ENCODE measurements around the gene UBAC2. TPM values are rescaled to one million over a fixed set of nuclear protein-coding genes. Genes with fewer than 3 reads are reported as not detected.

UBAC2 gene
- total RNA-seq, 2 experiments from 2014 or later: 48.4 to 56.3 TPM

DNA sequence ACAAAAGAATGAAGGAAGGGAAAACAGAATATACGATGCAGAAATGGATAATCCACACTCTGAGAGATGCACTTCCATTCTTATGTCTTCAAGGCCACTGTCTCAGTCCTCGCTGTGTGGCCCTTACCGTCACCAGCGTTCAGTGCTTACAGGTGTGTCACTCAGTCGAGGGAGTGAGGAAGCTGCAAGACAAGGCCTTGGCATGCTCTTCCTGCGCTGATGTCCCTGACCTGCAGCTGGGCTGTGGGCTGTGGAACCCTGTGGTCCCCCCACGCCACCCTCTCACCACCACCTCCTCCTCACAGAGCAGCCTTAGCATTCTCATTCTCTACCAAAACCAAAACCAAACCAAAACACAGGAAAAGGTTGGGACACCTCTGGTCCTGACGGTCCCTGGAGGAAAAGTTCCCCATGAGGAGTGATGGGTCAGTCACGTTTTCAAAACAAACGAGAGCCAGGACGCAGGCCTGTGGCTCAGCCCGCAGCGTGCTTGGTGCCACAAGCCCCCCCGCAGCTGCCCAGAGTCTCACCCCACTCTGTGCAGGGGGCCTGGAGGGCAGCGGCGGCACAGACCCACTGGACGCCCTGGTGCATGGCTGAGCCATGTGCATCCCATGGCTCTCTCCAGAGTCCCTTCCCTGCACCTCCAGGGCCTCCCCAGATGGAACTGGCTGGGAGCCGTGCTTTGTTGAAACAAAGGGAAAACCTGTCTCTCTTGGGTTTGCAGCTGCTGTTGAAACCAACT, 154.8 kb downstream of the UBAC2 start:
- no peak for DNase-seq
- peaks cover 68% of the 10 kb centered on the region for H3K36me3 Mint-ChIP-seq (ENCODE audit: low read depth)
- POLR2A ChIA-PET: interaction anchor here (0.6 to 3.6 kb wide), 5 partner anchors 34 to 67 kb away, joined by 3 to 19 read pairs (median 9); no protein-coding TSS in a partner anchor
- H3K27me3 Mint-ChIP-seq: no peaks in the 10 kb centered on the region
- CTCF ChIA-PET: interaction anchor here (1.2 to 4.6 kb wide), 7 partner anchors 18 to 85 kb away, joined by 4 to 40 read pairs (median 9); no protein-coding TSS in a partner anchor
- H3K4me1 Mint-ChIP-seq: peaks cover 97% of the 10 kb centered on the region
- peak overlapping the region; percentile 92 for H3K27ac Mint-ChIP-seq
- intact Hi-C loops (cut with DNase I, micrococcal nuclease): loop anchor here (1.0 to 10.0 kb wide), 10 partner anchors 25 to 1039 kb away; partner anchors contain the start of genes STK24 (in 1 of the 2) and UBAC2 (in 1 of the 2)
- no peaks in the 10 kb centered on the region for H3K9me3 Mint-ChIP-seq (ENCODE audit: low read depth)
- H3K4me3 Mint-ChIP-seq: peak overlapping the region; percentile 61
- no peak for ATAC-seq

DNA sequence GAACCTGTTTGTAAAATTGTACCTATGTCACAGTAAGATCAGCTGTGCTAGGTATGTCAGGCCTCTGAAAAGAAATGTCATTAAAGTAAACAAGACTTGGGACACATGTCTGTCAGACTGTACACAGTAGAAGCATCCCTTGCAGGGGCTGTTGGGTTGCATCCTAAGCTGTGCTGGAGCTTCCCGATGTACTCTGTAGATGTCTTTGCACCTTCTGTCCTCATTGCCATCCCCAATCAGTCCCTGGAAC, 155.3 kb downstream of the UBAC2 start:
- ATAC-seq: no peak
- ChIA-PET CTCF (interaction anchor here (1.2 to 2.6 kb wide), 5 partner anchors 15 to 86 kb away, joined by 4 to 17 read pairs (median 6); no protein-coding TSS in a partner anchor), POLR2A (interaction anchor here (0.6 to 3.6 kb wide), 6 partner anchors 34 to 78 kb away, joined by 3 to 19 read pairs (median 6); no protein-coding TSS in a partner anchor)
- Mint-ChIP-seq H3K9me3 (ENCODE audit: low read depth) (no peaks in the 10 kb centered on the region), H3K27ac (peak overlapping the region; percentile 92), H3K4me3 (peak overlapping the region; percentile 42), H3K27me3 (no peaks in the 10 kb centered on the region), H3K4me1 (peaks cover 97% of the 10 kb centered on the region), H3K36me3 (ENCODE audit: low read depth) (peaks cover 69% of the 10 kb centered on the region)
- intact Hi-C loops (cut with DNase I, micrococcal nuclease): loop anchor here (1.0 to 10.0 kb wide), 10 partner anchors 25 to 1039 kb away; partner anchors contain the start of genes STK24 (in 1 of the 2) and UBAC2 (in 1 of the 2)
- DNase-seq: no peak

DNA sequence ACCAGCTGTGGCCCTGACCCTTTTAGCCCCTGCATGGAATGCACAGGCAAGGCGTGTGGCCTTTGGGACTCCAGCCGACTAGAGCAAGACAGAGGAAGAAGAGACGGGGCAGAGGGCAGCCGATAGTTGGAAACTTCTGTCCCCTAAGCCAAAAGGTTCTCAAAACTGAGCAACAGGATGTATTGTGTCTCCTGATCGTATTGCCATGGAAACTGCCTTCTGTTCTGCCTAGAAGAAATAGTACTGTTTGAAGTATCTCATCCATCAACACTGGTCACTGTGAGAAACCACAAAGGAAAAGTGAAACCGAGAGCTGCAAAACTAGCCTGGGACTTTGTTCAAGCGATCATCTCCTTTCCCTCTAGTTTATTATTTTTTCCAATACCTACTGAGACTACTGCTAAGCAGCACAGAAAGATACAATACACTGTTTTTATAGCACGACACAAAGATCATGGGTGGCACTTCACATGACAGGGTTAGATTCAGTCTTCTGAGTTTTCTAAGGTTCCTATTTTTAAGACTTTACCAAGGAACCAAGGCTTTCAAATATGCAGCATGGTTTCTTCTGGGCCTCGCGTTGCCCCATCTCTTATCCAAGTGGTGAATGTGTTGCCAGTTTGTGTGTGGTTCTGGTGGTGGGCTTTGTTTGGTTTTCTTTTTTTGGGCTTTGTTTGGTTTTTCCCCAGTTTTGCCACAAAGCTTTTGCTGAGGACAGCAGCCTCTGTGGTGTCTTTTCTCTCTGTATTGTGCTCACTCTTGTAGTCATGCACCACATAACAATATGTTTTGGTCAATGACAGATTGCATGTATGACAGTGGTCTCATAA, 155.8 kb downstream of the UBAC2 start:
- Mint-ChIP-seq H3K36me3 (ENCODE audit: low read depth) (peaks cover 69% of the 10 kb centered on the region), H3K27ac (peak overlapping the region; percentile 92), H3K27me3 (no peaks in the 10 kb centered on the region), H3K9me3 (ENCODE audit: low read depth) (no peaks in the 10 kb centered on the region), H3K4me1 (peaks cover 99% of the 10 kb centered on the region), H3K4me3 (peak overlapping the region; percentile 42)
- ChIA-PET CTCF (interaction anchor here (0.9 to 2.6 kb wide), 13 partner anchors 15 to 87 kb away, joined by 3 to 17 read pairs (median 3); no protein-coding TSS in a partner anchor), POLR2A (interaction anchor here (0.6 to 3.6 kb wide), 13 partner anchors 25 to 138 kb away, joined by 3 to 19 read pairs (median 4); partner anchors contain the start of gene GPR183)
- DNase-seq: peak; percentile 48
- ATAC-seq: peak; percentile 25
- intact Hi-C loops (cut with DNase I, micrococcal nuclease): loop anchor here (1.0 to 10.0 kb wide), 22 partner anchors 10 to 1038 kb away; partner anchors contain the start of genes GPR183 (in 2 of the 2), STK24 (in 1 of the 2) and UBAC2 (in 1 of the 2)

DNA sequence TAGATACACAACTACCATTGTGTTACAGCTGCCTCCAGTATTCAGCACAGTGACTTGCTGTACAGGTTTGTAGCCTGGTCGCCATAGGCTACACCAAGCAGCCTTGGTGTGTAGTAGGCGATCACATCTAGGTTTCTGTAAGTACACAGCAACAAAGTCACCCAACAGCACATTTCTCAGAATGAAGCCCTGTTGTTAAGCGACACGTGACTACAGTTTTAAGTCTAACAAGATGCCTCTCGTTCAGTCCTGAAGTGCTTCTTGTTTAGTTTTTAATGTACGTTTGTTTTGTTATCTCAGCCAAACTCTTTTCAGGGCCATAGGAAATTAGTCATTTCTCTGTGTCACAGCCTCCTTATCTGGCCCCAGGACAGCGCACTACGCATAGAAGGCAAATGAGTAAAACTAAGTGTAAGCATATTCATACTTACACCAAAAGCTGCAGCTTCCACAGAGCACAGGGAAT, 156.5 kb downstream of the UBAC2 start:
- Mint-ChIP-seq H3K4me3 (peak overlapping the region; percentile 54), H3K4me1 (peaks cover 97% of the 10 kb centered on the region), H3K27me3 (no peaks in the 10 kb centered on the region), H3K27ac (peak overlapping the region; percentile 92), H3K36me3 (ENCODE audit: low read depth) (peaks cover 67% of the 10 kb centered on the region), H3K9me3 (ENCODE audit: low read depth) (no peaks in the 10 kb centered on the region)
- peak; percentile 82 for DNase-seq
- intact Hi-C loops (cut with DNase I, micrococcal nuclease): loop anchor here (1.0 to 10.0 kb wide), 21 partner anchors 9 to 1038 kb away; partner anchors contain the start of genes GPR183 (in 2 of the 2), STK24 (in 1 of the 2) and UBAC2 (in 1 of the 2)
- ChIA-PET CTCF (interaction anchor here (0.5 to 2.6 kb wide), 15 partner anchors 14 to 87 kb away, joined by 3 to 17 read pairs (median 3); partner anchors contain the start of gene GPR183), POLR2A (interaction anchor here (0.6 to 3.6 kb wide), 15 partner anchors 24 to 138 kb away, joined by 3 to 19 read pairs (median 5); partner anchors contain the start of gene GPR183)
- peak; percentile 70 for ATAC-seq

DNA sequence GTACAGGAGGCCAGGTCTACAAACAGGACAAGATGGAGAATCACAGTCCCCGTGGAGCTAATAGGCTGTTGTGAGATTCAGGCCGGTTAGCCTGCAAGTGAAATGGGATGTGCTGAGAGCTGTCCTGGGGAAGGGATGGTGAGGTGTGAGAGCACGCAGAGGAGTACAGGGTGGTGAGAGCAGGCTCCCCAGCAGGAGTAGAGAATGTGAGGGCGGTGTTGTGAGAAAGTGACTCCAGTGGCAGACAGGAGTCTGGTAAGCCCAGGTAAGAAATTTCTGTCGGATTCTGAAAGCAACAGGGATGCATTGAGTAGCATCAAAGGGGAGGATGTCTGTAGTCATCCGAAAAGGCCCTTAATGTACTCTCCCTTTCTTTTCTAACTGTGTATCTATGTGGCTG, 157.3 kb downstream of the UBAC2 start:
- Mint-ChIP-seq H3K4me3 (peak overlapping the region; percentile 54), H3K4me1 (peaks cover 97% of the 10 kb centered on the region), H3K9me3 (ENCODE audit: low read depth) (no peaks in the 10 kb centered on the region), H3K27me3 (no peaks in the 10 kb centered on the region), H3K36me3 (ENCODE audit: low read depth) (peaks cover 66% of the 10 kb centered on the region), H3K27ac (peak overlapping the region; percentile 92)
- ChIA-PET POLR2A (interaction anchor here (0.6 to 3.6 kb wide), 11 partner anchors 23 to 139 kb away, joined by 3 to 19 read pairs (median 5); partner anchors contain the start of gene GPR183), CTCF (interaction anchor here (0.5 to 2.6 kb wide), 12 partner anchors 13 to 88 kb away, joined by 3 to 17 read pairs (median 4); partner anchors contain the start of gene GPR183)
- DNase-seq: peak; percentile 56
- intact Hi-C loops (cut with DNase I, micrococcal nuclease): loop anchor here (1.0 to 10.0 kb wide), 22 partner anchors 8 to 1037 kb away; partner anchors contain the start of genes GPR183 (in 2 of the 2), STK24 (in 1 of the 2) and UBAC2 (in 1 of the 2)
- peak; percentile 19 for ATAC-seq

DNA sequence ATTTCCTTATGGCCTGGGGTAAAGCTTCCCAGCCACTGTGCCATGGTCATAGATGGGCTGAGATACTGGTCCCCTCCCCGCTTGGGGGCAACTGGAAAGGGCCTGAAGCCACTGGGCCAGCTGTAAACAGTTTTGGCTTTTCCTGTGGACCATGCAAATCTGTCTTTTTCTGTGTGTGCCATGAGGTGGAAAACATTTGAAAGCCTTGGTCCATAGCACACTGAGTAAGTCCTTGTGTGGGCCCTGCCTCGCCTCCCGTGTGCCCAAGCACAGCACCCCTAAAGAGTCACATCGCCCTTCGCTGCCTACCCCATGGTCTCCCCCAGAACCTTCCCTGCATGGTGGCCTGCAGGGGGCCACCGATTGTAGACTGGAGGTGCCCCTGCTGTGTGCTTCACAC, 158.9 kb downstream of the UBAC2 start:
- peak overlapping the region; percentile 75 for H3K27ac Mint-ChIP-seq
- CTCF ChIA-PET: interaction anchor here (0.9 to 2.9 kb wide), 8 partner anchors 12 to 77 kb away, joined by 3 to 16 read pairs (median 4); no protein-coding TSS in a partner anchor
- peaks cover 71% of the 10 kb centered on the region for H3K36me3 Mint-ChIP-seq (ENCODE audit: low read depth)
- no peak for DNase-seq
- H3K4me3 Mint-ChIP-seq: no peak overlapping the region
- H3K9me3 Mint-ChIP-seq (ENCODE audit: low read depth): no peaks in the 10 kb centered on the region
- POLR2A ChIA-PET: interaction anchor here (1.4 kb wide), 1 partner anchor 13 kb away, joined by 4 read pairs; no protein-coding TSS in a partner anchor
- intact Hi-C loops (cut with DNase I, micrococcal nuclease): loop anchor here (2.0 to 10.0 kb wide), 4 partner anchors 157 to 785 kb away; partner anchors contain the start of genes STK24 (in 1 of the 2) and UBAC2 (in 1 of the 2)
- H3K27me3 Mint-ChIP-seq: no peaks in the 10 kb centered on the region
- peaks cover 95% of the 10 kb centered on the region for H3K4me1 Mint-ChIP-seq
- ATAC-seq: no peak

DNA sequence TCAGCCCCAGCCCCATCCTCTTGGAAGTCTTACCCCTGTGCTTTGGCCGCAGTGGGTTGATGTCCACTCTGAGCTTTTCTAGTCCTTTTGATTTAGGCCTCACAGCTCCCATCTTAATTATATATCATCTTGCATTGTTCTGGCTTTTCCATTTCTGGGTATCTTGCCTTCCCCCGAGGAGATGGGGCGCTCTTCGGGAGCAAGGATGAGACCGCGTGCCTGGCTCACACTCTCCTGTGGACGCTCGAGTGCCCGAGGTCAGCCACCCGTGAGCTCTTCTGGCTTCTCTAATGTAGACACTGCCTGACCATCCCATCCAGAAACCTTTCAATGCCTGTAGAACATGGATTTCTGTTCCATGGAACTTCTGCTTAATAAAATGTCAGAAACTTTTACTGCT, 160.0 kb downstream of the UBAC2 start:
- POLR2A ChIA-PET: interaction anchor here (1.4 kb wide), 1 partner anchor 12 kb away, joined by 4 read pairs; no protein-coding TSS in a partner anchor
- no peak overlapping the region for H3K4me3 Mint-ChIP-seq

DNA sequence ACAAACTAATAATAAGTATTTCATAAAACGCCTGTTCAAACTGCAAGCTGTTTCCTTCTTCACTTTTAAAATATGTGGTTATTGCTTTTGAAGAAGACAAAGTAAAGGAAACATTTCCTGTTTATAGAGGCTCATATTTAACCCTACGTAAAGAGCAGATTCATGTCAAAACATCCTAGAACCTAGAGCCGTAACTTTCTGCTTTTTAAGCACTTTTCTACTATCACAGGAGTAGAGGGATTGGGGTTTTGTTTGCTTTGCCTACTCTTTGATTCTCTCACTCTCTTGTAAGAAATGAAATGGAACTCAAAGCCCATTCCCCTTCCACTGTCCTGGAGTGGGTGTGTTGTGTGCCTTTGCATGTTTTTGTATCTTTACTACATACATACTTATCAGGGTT, 160.5 kb downstream of the UBAC2 start:
- Mint-ChIP-seq H3K36me3 (ENCODE audit: low read depth) (peaks cover 63% of the 10 kb centered on the region), H3K27ac (peak overlapping the region; percentile 71), H3K4me3 (peak overlapping the region; percentile 26), H3K4me1 (peaks cover 94% of the 10 kb centered on the region), H3K9me3 (ENCODE audit: low read depth) (no peaks in the 10 kb centered on the region), H3K27me3 (no peaks in the 10 kb centered on the region)
- ChIA-PET POLR2A (interaction anchor here (1.4 kb wide), 1 partner anchor 11 kb away, joined by 4 read pairs; no protein-coding TSS in a partner anchor), CTCF (interaction anchor here (0.6 to 2.9 kb wide), 8 partner anchors 8 to 91 kb away, joined by 3 to 16 read pairs (median 4); no protein-coding TSS in a partner anchor)
- intact Hi-C loops (cut with DNase I, micrococcal nuclease): no loop called here
- no peak for ATAC-seq
- DNase-seq: no peak

More for the DNA sequence above, 160.0 kb downstream of the UBAC2 start:
- peak overlapping the region; percentile 24 for H3K27ac Mint-ChIP-seq
- no peak for DNase-seq
- H3K27me3 Mint-ChIP-seq: no peaks in the 10 kb centered on the region
- peaks cover 94% of the 10 kb centered on the region for H3K4me1 Mint-ChIP-seq
- ATAC-seq: no peak
- CTCF ChIA-PET: interaction anchor here (0.6 to 2.9 kb wide), 10 partner anchors 9 to 92 kb away, joined by 3 to 16 read pairs (median 3); no protein-coding TSS in a partner anchor
- intact Hi-C loops (cut with DNase I, micrococcal nuclease): no loop called here
- H3K9me3 Mint-ChIP-seq (ENCODE audit: low read depth): no peaks in the 10 kb centered on the region
- peaks cover 64% of the 10 kb centered on the region for H3K36me3 Mint-ChIP-seq (ENCODE audit: low read depth)

DNA sequence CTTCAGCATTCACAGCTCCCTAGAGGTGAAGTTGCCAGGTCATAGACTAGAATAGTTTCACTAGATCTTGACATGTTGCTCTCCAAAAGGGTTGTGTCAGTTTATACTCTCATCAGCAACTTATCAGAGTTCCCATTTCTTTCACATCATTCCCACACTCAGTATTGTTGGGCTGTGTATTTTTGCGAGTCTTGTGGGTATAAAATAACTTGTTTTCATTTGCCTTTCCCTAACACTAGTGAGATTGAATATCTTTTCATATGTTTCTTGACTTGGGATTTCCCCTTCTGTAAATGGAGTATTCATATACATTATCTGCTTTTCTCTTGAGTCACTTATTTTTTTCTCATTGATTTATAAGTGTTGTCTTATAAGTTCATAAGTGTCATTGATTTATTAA, 161.7 kb downstream of the UBAC2 start:
- DNase-seq: no peak
- Mint-ChIP-seq H3K27ac (peak overlapping the region; percentile 64), H3K27me3 (no peaks in the 10 kb centered on the region), H3K4me1 (peaks cover 93% of the 10 kb centered on the region), H3K4me3 (no peak overlapping the region), H3K36me3 (ENCODE audit: low read depth) (peaks cover 58% of the 10 kb centered on the region), H3K9me3 (ENCODE audit: low read depth) (no peaks in the 10 kb centered on the region)
- intact Hi-C loops (cut with DNase I, micrococcal nuclease): no loop called here
- ATAC-seq: peak; percentile 8
- ChIA-PET CTCF (interaction anchor here (0.9 kb wide), 1 partner anchor 12 kb away, joined by 3 read pairs; no protein-coding TSS in a partner anchor), POLR2A (no interaction called here)

DNA sequence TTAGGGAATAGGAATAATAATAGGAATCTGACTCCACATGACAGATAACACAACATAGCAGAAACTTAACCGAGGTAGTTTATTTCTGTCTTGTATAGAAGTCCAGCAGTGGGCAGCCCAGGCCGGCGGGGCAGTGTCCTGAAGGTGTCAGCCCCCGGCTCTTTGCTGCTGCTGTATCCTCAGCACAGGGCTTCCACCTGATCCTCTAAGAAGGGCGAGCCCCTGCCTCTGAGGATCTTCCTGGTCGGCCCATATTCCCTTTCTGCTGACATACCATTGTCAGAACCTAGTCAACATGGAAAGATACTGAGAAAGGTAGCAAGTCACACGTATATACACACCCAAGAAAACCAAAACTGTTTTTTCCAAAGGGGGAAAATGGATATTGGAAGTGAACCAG, 162.7 kb downstream of the UBAC2 start:
- no peaks in the 10 kb centered on the region for H3K9me3 Mint-ChIP-seq (ENCODE audit: low read depth)
- intact Hi-C loops (cut with DNase I, micrococcal nuclease): no loop called here
- POLR2A ChIA-PET: interaction anchor here (0.6 kb wide), 1 partner anchor 72 kb away, joined by 3 read pairs; no protein-coding TSS in a partner anchor
- H3K27me3 Mint-ChIP-seq: no peaks in the 10 kb centered on the region
- no peak for ATAC-seq
- peaks cover 94% of the 10 kb centered on the region for H3K4me1 Mint-ChIP-seq
- H3K36me3 Mint-ChIP-seq (ENCODE audit: low read depth): peaks cover 64% of the 10 kb centered on the region
- H3K4me3 Mint-ChIP-seq: no peak overlapping the region
- CTCF ChIA-PET: no interaction called here
- no peak for DNase-seq
- H3K27ac Mint-ChIP-seq: peak overlapping the region; percentile 47
